Spleen (tissue), 11 donors: ENCODE results near the gene VPS25. TPM values are rescaled to one million over a fixed set of nuclear protein-coding genes. Genes with fewer than 3 reads are reported as not detected.
"Not testable (repeated sequence)": the region's sequence is repeated elsewhere in the genome, so short reads cannot be mapped to it uniquely, and the experiment has no call there.

Experiments used
- DNase-seq: peaks from one replicate; pipeline ENCODE4 v3.0.0-alpha.2; 2020
- H3K27ac ChIP-seq, 8 donors: fragments of 200-600 bp; sonication (generic) in 7 of 8; 1 replicate in 4 of 8; 2 replicates in 4 of 8; pipeline versions ENCODE4 v1.5.0 to v1.8.0; 2016 to 2021; ENCODE audit warnings: inconsistent platforms in 4 of 8, mild to moderate bottlenecking in 4 of 8, moderate library complexity in 1 of 8
- H3K27me3 ChIP-seq, 7 donors: fragments of 200-600 bp; sonication (generic) in 6 of 7; replicated peaks in 1 of 7; 1 replicate in 4 of 7; 2 replicates in 3 of 7; pipeline versions ENCODE4 v1.5.0 to v1.8.0; 2016 to 2021; ENCODE audit warnings: inconsistent platforms in 3 of 7, mild to moderate bottlenecking in 1 of 7
- H3K36me3 ChIP-seq, 6 donors: fragments of 200-600 bp; sonication (generic) in 5 of 6; 1 replicate in 4 of 6; 2 replicates in 2 of 6; pipeline versions ENCODE4 v1.5.0 to v1.8.0; 2016 to 2021; ENCODE audit warnings: inconsistent platforms in 2 of 6
- H3K4me1 ChIP-seq, 6 donors: fragments of 200-600 bp; sonication (generic) in 5 of 6; 1 replicate in 3 of 6; 2 replicates in 3 of 6; pipeline versions ENCODE4 v1.5.0 to v1.8.0; 2016 to 2021; ENCODE audit warnings: inconsistent platforms in 3 of 6
- H3K4me3 ChIP-seq, 8 donors: fragments of 200-600 bp; sonication (generic) in 7 of 8; 1 replicate in 4 of 8; 2 replicates in 4 of 8; pipeline versions ENCODE4 v1.5.0 to v1.8.0; 2016 to 2021; ENCODE audit warnings: inconsistent platforms in 4 of 8, mild to moderate bottlenecking in 4 of 8, moderate library complexity in 2 of 8
- H3K9me3 ChIP-seq, 8 donors: fragments of 200-600 bp; sonication (generic) in 7 of 8; 1 replicate in 4 of 8; 2 replicates in 4 of 8; pipeline versions ENCODE4 v1.5.0 to v1.8.0; 2016 to 2021; ENCODE audit warnings: inconsistent platforms in 4 of 8
- CTCF ChIP-seq, 11 experiments: fragments of 200-600 bp in 7 of 11; fragments of 450-650 bp in 4 of 11; sonication (generic) in 4 of 11; IDR thresholded peaks in 8 of 11; conservative IDR thresholded peaks in 3 of 11; 1 replicate in 7 of 11; 2 replicates in 4 of 11; pipeline versions ENCODE4 v1.4.0 to v1.8.0; 2016 to 2021; ENCODE audit warnings: antibody characterized with exemption in 11 of 11, inconsistent platforms in 4 of 11, mild to moderate bottlenecking in 1 of 11
- POLR2A ChIP-seq, 3 donors: fragments of 450-650 bp; IDR thresholded peaks; one replicate each; pipeline ENCODE4 v1.5.1; 2017; ENCODE audit warnings: antibody characterized with exemption in 3 of 3, mild to moderate bottlenecking in 1 of 3
- POLR2AphosphoS5 ChIP-seq, 3 donors: sonication (generic); formaldehyde crosslinking; IDR thresholded peaks; one replicate each; pipeline ENCODE4 v1.5.1; 2017; ENCODE audit warnings: antibody characterized with exemption in 3 of 3
- WGBS, 5 donors: extraction: QIAGEN DNeasy Blood & Tissue Kit in 3 of 5; methylation state at CpG; one replicate each; pipeline versions ENCODE4 v1.1.5 to v1.1.7; 2013 to 2018; 5-methylcytosine and 5-hydroxymethylcytosine counted together
- intact Hi-C: fragments of 100-400 bp; cut with DNase I; formaldehyde crosslinking; loops from one replicate; pipeline ENCODE4 v1.15.0; 2023; ENCODE audit warnings: low total_unique reads
- polyA plus RNA-seq, 3 donors: library from polyadenylated mRNA; stranded (reverse); fragments of 200-250 nt; gene quantifications; one replicate each; pipeline ENCODE4 v1.2.1, GENCODE V29; 2013
- total RNA-seq, 7 donors: library from RNA; depleted of rRNA in 3 of 7; stranded (reverse); fragments of >200 nt in 3 of 7; fragmentation: NEBNext Ultra II Directional in 4 of 7; extraction: Animal tissue kit (Norgen Biotek cat#: 25700) in 4 of 7; gene quantifications; one replicate each; pipeline versions ENCODE4 v1.1.0 to v1.2.1, GENCODE V29; 2016 to 2021
- donor health status: healthy with polysubstance abuse.
- donor health status: DM: no; HTN: no; CAD: no; lungs with moderate emphysema.
- donor health status: DM: no; HTN: no; CAD: no.
- donor health status: Bipolar disorder and iron deficiency.
- donor health status: healthy.
- donor health status: DM: no; HTN: no; CAD: no.
- donor health status: DM: yes; HTN: yes; CAD: no.

The VPS25 gene
- total and polyA plus RNA-seq, 10 donors: 29.6 to 47.7 (median 35.0) TPM

- WGBS, 5 donors: 82 to 95% (median 90%) methylated on average over 5 to 6 of the region's 6 CpGs
- intact Hi-C loops: no loop called here
- DNase-seq: no peak
- no peak for TF ChIP-seq POLR2A (IDR thresholded peaks at IDR 0.05)
- TF ChIP-seq CTCF (IDR thresholded peaks at IDR 0.05 in 8 of 11, conservative IDR thresholded peaks at IDR 0.05 in 3 of 11): no peak
- TF ChIP-seq POLR2AphosphoS5 (IDR thresholded peaks at IDR 0.05): no peak
- Histone ChIP-seq H3K36me3 (no peaks in the 10 kb centered on the region), H3K4me3 (no peak overlapping the region), H3K9me3 (no peaks in the 10 kb centered on the region), H3K27ac (no peak overlapping the region), H3K27me3 (peaks cover 0 to 52% (median 12%) of the 10 kb centered on the region in 7 donors), H3K4me1 (peaks cover 3 to 33% (median 21%) of the 10 kb centered on the region in 6 donors)
Measured at GRCh38 chr17:42766124-42766523, 7.1 kb upstream of the VPS25 start.

GRCh38 chr17:42767512-42767911, 5.7 kb upstream of the VPS25 start:
- intact Hi-C loops: no loop called here
- Histone ChIP-seq H3K27ac (no peak overlapping the region), H3K9me3 (no peaks in the 10 kb centered on the region), H3K4me1 (peaks cover 0 to 21% (median 11%) of the 10 kb centered on the region in 6 donors), H3K27me3 (peaks cover 0 to 38% (median 0%) of the 10 kb centered on the region in 7 donors), H3K4me3 (no peak overlapping the region), H3K36me3 (no peaks in the 10 kb centered on the region)
- TF ChIP-seq POLR2A (IDR thresholded peaks at IDR 0.05) (no peak), POLR2AphosphoS5 (IDR thresholded peaks at IDR 0.05) (no peak)
- DNase-seq: no peak

- H3K36me3 ChIP-seq, intact Hi-C loops, H3K9me3 ChIP-seq, H3K27ac ChIP-seq, H3K4me3 ChIP-seq: not testable (repeated sequence)
- H3K4me1 ChIP-seq: peaks cover 0 to 21% (median 13%) of the 10 kb centered on the region in 6 donors
- H3K27me3 ChIP-seq: peaks cover 0 to 33% (median 0%) of the 10 kb centered on the region in 7 donors
- peak; percentile 6 for DNase-seq
- 66 to 77% (median 75%) methylated on average over 9 of the region's 9 CpGs for WGBS, 5 donors
Measured at GRCh38 chr17:42768006-42768405, 5.2 kb upstream of the VPS25 start.

GRCh38 chr17:42769964-42770363, 3.3 kb upstream of the VPS25 start:
- peaks cover 7 to 25% (median 21%) of the 10 kb centered on the region in 6 donors for H3K4me1 ChIP-seq
- H3K9me3 ChIP-seq, H3K27ac ChIP-seq, H3K4me3 ChIP-seq, H3K36me3 ChIP-seq, intact Hi-C loops: not testable (repeated sequence)
- 69 to 81% (median 75%) methylated on average over 10 of the region's 10 CpGs for WGBS, 5 donors
- H3K27me3 ChIP-seq: peaks cover 0 to 23% (median 0%) of the 10 kb centered on the region in 7 donors
- DNase-seq: peak; percentile 23

GRCh38 chr17:42772945-42773289, 332 bp upstream of the VPS25 start:
- Histone ChIP-seq H3K27ac (peak overlapping the region; percentile 76 to 94 (median 84)), H3K36me3 (peaks cover 3 to 36% (median 28%) of the 10 kb centered on the region in 6 donors), H3K27me3 (peaks cover 0 to 3% (median 0%) of the 10 kb centered on the region in 7 donors), H3K9me3 (no peaks in the 10 kb centered on the region), H3K4me1 (peaks cover 7 to 33% (median 22%) of the 10 kb centered on the region in 6 donors), H3K4me3 (peak overlapping the region; percentile 46 to 96 (median 73))
- TF ChIP-seq POLR2A (IDR thresholded peaks at IDR 0.05): no peak
- TF ChIP-seq CTCF (IDR thresholded peaks at IDR 0.05 in 8 of 11, conservative IDR thresholded peaks at IDR 0.05 in 3 of 11): no peak
- TF ChIP-seq POLR2AphosphoS5 (IDR thresholded peaks at IDR 0.05): no peak
- WGBS, 5 donors: 0 to 3% (median 1%) methylated on average over 3 of the region's 3 CpGs
- no peak for DNase-seq
- intact Hi-C loops: no loop called here
